Trophoblast cell (in vitro differentiated cells and primary cell): ENCODE measurements around the gene ARHGEF16.

ENCODE experiments used
- DNase-seq, 2 donors: peaks; one replicate each; pipeline ENCODE4 v3.0.0-alpha.2; 2016
- H2AFZ ChIP-seq: 2 replicates; pipeline ENCODE4 v1.6.1; 2013; ENCODE audit warnings: low read length, moderate library complexity, mild to moderate bottlenecking; ENCODE audit not compliant: insufficient read depth, poor library complexity
- H2AK5ac ChIP-seq: 2 replicates; pipeline ENCODE4 v1.6.1; 2013; ENCODE audit warnings: mild to moderate bottlenecking, low read length
- H2BK120ac ChIP-seq: 2 replicates; pipeline ENCODE4 v1.6.1; 2013; ENCODE audit warnings: low read length, mild to moderate bottlenecking, moderate library complexity; ENCODE audit not compliant: insufficient read depth, poor library complexity
- H2BK12ac ChIP-seq: 2 replicates; pipeline ENCODE4 v1.6.1; 2013; ENCODE audit warnings: mild to moderate bottlenecking, low read length, moderate library complexity
- H2BK5ac ChIP-seq: 2 replicates; pipeline ENCODE4 v1.6.1; 2013; ENCODE audit warnings: low read length, low read depth, moderate library complexity, mild to moderate bottlenecking; ENCODE audit not compliant: poor library complexity
- H3K14ac ChIP-seq: 2 replicates; pipeline ENCODE4 v1.6.1; 2013; ENCODE audit warnings: mild to moderate bottlenecking, low read length
- H3K18ac ChIP-seq: 2 replicates; pipeline ENCODE4 v1.6.1; 2013; ENCODE audit warnings: mild to moderate bottlenecking, low read length
- H3K23ac ChIP-seq: 2 replicates; pipeline ENCODE4 v1.6.1; 2013; ENCODE audit warnings: low read length
- H3K27ac ChIP-seq: 2 replicates; pipeline ENCODE4 v1.5.1; 2013; ENCODE audit warnings: low read depth, mild to moderate bottlenecking, inconsistent platforms, low read length, moderate library complexity
- H3K27me3 ChIP-seq: 2 replicates; pipeline ENCODE4 v1.6.1; 2013; ENCODE audit warnings: inconsistent platforms, mild to moderate bottlenecking, low read length, moderate library complexity; ENCODE audit not compliant: insufficient read depth
- H3K36me3 ChIP-seq, 2 experiments: 1 replicate in 1 of 2; 2 replicates in 1 of 2; pipeline ENCODE4 v1.6.1; 2013; ENCODE audit warnings: low read length in 2 of 2, mild to moderate bottlenecking in 2 of 2, moderate library complexity in 1 of 2; ENCODE audit not compliant: insufficient read depth in 2 of 2, control insufficient read depth in 1 of 2
- H3K4ac ChIP-seq: 2 replicates; pipeline ENCODE4 v1.6.1; 2013; ENCODE audit warnings: low read depth, mild to moderate bottlenecking, low read length, moderate library complexity
- H3K4me1 ChIP-seq, 2 experiments: 1 replicate in 1 of 2; 2 replicates in 1 of 2; pipeline ENCODE4 v1.6.1; 2013; ENCODE audit warnings: low read length in 2 of 2, mild to moderate bottlenecking in 2 of 2, moderate library complexity in 1 of 2; ENCODE audit not compliant: insufficient read depth in 2 of 2, control insufficient read depth in 1 of 2
- H3K4me2 ChIP-seq: 2 replicates; pipeline ENCODE4 v1.6.1; 2013; ENCODE audit warnings: inconsistent platforms, mild to moderate bottlenecking, low read length, moderate library complexity
- H3K4me3 ChIP-seq: 2 replicates; pipeline ENCODE4 v1.5.1; 2013; ENCODE audit warnings: mild to moderate bottlenecking, low read depth, low read length, inconsistent platforms
- H3K79me1 ChIP-seq: one replicate; pipeline ENCODE4 v1.6.1; 2013; ENCODE audit warnings: low read length
- H3K79me2 ChIP-seq: 2 replicates; pipeline ENCODE4 v1.6.1; 2013; ENCODE audit warnings: low read length, mild to moderate bottlenecking; ENCODE audit not compliant: control insufficient read depth, insufficient read depth, poor library complexity
- H3K9ac ChIP-seq: 2 replicates; pipeline ENCODE4 v1.6.1; 2013; ENCODE audit warnings: mild to moderate bottlenecking, low read length
- H3K9me3 ChIP-seq: 2 replicates; pipeline ENCODE4 v1.6.1; 2013; ENCODE audit warnings: low read depth, mild to moderate bottlenecking, control low read depth, inconsistent platforms, low read length; ENCODE audit not compliant: insufficient read depth
- H4K12ac ChIP-seq: 2 replicates; pipeline ENCODE4 v1.6.1; 2013; ENCODE audit warnings: low read depth, mild to moderate bottlenecking, low read length, moderate library complexity
- H4K8ac ChIP-seq: 2 replicates; pipeline ENCODE4 v1.6.1; 2013; ENCODE audit warnings: low read depth, mild to moderate bottlenecking, low read length, moderate library complexity
- H4K91ac ChIP-seq: one replicate; pipeline ENCODE4 v1.6.1; 2013; ENCODE audit warnings: low read depth, mild to moderate bottlenecking, low read length, moderate library complexity
- WGBS: extraction: QIAGEN DNeasy Blood & Tissue Kit; methylation state at CpG from one replicate; pipeline ENCODE4 v1.1.7; 2013; ENCODE audit warnings: missing lambda C conversion rate; ENCODE audit not compliant: insufficient read length, insufficient coverage; ENCODE audit errors: extremely low coverage; 5-methylcytosine and 5-hydroxymethylcytosine counted together

The ARHGEF16 gene

DNA sequence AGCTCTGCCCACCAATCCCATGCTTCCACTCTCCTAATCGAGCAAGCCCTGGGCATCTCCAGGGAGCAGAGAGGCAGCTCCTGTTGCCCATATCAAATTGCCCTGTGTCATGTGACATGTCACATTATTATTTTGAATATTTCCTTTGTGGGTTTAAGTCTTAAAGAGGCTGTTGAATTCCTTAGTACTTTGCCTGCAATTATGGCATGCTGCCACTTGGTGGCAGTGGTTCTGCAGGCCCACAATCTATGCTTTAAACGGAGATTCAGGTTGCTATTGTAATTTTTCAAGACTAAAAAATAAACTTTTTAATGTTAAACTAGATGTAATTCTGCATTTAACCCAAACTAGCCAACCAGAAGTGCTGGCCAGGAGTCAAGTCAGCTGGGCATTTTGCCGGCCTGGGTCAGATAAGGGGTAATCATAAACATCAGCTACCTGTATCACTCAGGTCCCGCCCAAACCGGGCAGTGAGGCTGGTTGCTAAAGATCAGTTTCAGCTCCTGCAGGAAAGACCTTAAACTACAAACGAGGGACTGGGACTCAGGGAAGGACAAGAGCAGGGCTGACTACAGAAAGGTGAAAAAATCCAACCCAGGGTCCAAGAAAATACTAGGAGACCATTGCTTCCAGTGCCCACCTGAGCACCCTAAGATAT lies 37.3 kb upstream of the ARHGEF16 start:
- Histone ChIP-seq H3K18ac (no peak overlapping the region), H4K8ac (no peak overlapping the region), H2AK5ac (no peak overlapping the region), H2BK120ac (no peak overlapping the region), H2AFZ (no peak overlapping the region), H3K79me1 (no peaks in the 10 kb centered on the region), H3K23ac (no peak overlapping the region), H3K9ac (no peak overlapping the region), H2BK12ac (no peak overlapping the region), H4K12ac (no peak overlapping the region), H3K9me3 (peaks cover 29% of the 10 kb centered on the region), H3K14ac (no peak overlapping the region), H3K36me3 (no peaks in the 10 kb centered on the region), H2BK5ac (no peak overlapping the region), H3K4me1 (no peaks in the 10 kb centered on the region), H3K4me2 (no peak overlapping the region), H3K4me3 (no peak overlapping the region), H4K91ac (no peak overlapping the region), H3K27me3 (no peaks in the 10 kb centered on the region), H3K79me2 (no peaks in the 10 kb centered on the region), H3K4ac (no peak overlapping the region), H3K27ac (no peak overlapping the region)
- no CpG with 5 or more reads among the region's 6 CpGs for WGBS
- no peak for DNase-seq

- Histone ChIP-seq H3K4me1 (no peaks in the 10 kb centered on the region), H4K91ac (no peak overlapping the region), H2BK12ac (no peak overlapping the region), H4K8ac (no peak overlapping the region), H2BK5ac (no peak overlapping the region), H3K79me1 (no peaks in the 10 kb centered on the region), H4K12ac (no peak overlapping the region), H3K4ac (no peak overlapping the region), H3K14ac (no peak overlapping the region), H3K4me2 (no peak overlapping the region), H3K9ac (no peak overlapping the region), H2AFZ (no peak overlapping the region), H3K36me3 (no peaks in the 10 kb centered on the region), H2BK120ac (no peak overlapping the region), H3K79me2 (no peaks in the 10 kb centered on the region), H3K4me3 (no peak overlapping the region), H3K27me3 (no peaks in the 10 kb centered on the region), H3K27ac (no peak overlapping the region), H3K9me3 (peaks cover 32% of the 10 kb centered on the region), H3K18ac (no peak overlapping the region), H3K23ac (no peak overlapping the region), H2AK5ac (no peak overlapping the region)
- no CpG with 5 or more reads among the region's 9 CpGs for WGBS
- DNase-seq, result no peak
These were observed 36.5 kb upstream of the ARHGEF16 start for GRCh38 chr1:3417934-3418333.

DNA sequence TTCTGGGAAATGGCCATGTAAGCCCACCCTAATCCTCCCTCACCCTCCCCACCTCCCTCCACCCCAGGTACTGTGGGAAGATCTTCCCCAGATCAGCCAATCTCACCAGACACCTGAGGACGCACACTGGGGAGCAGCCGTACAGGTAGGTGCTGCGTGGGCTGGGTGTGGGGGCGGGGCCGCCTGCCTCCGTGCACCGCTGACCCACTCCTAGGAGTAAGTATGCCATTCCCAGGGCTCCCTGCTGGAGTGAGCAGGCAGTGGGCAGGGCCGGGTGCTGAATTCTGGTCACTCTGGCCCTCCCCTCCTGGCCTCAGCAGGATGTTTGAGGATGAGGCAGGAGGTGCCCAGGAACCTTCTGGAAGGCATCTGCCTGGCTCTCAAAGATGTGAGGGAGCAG lies 35.9 kb upstream of the ARHGEF16 start:
- Histone ChIP-seq H4K12ac (no peak overlapping the region), H3K23ac (no peak overlapping the region), H3K9me3 (peaks cover 32% of the 10 kb centered on the region), H4K8ac (no peak overlapping the region), H3K4me2 (no peak overlapping the region), H3K79me1 (no peaks in the 10 kb centered on the region), H3K27me3 (no peaks in the 10 kb centered on the region), H2BK120ac (no peak overlapping the region), H3K79me2 (no peaks in the 10 kb centered on the region), H3K14ac (no peak overlapping the region), H4K91ac (no peak overlapping the region), H3K4me3 (no peak overlapping the region), H3K27ac (no peak overlapping the region), H3K4me1 (no peaks in the 10 kb centered on the region), H2BK12ac (no peak overlapping the region), H2AK5ac (no peak overlapping the region), H3K18ac (no peak overlapping the region), H3K9ac (no peak overlapping the region), H3K4ac (no peak overlapping the region), H2AFZ (no peak overlapping the region), H2BK5ac (no peak overlapping the region), H3K36me3 (no peaks in the 10 kb centered on the region)
- WGBS, result no CpG with 5 or more reads among the region's 8 CpGs
- DNase-seq, result no peak

GRCh38 chr1:3419415-3420204 lies 34.9 kb upstream of the ARHGEF16 start:
- no peak overlapping the region for H2AFZ ChIP-seq
- H3K27me3 ChIP-seq, result no peaks in the 10 kb centered on the region
- no peaks in the 10 kb centered on the region for H3K4me1 ChIP-seq
- H3K4me3 ChIP-seq, result no peak overlapping the region
- H4K8ac ChIP-seq, result no peak overlapping the region
- H4K12ac ChIP-seq, result no peak overlapping the region
- H3K9me3 ChIP-seq, result peaks cover 32% of the 10 kb centered on the region
- no peak for DNase-seq
- WGBS, result no CpG with 5 or more reads among the region's 15 CpGs
- no peak overlapping the region for H2BK5ac ChIP-seq
- no peaks in the 10 kb centered on the region for H3K79me1 ChIP-seq
- H3K27ac ChIP-seq, result no peak overlapping the region
- H3K79me2 ChIP-seq, result no peaks in the 10 kb centered on the region
- H3K23ac ChIP-seq, result no peak overlapping the region
- H3K36me3 ChIP-seq, result no peaks in the 10 kb centered on the region
- H2AK5ac ChIP-seq, result no peak overlapping the region
- no peak overlapping the region for H3K18ac ChIP-seq
- H3K9ac ChIP-seq, result no peak overlapping the region
- no peak overlapping the region for H3K4me2 ChIP-seq
- H2BK12ac ChIP-seq, result no peak overlapping the region
- no peak overlapping the region for H2BK120ac ChIP-seq
- H3K14ac ChIP-seq, result no peak overlapping the region
- no peak overlapping the region for H4K91ac ChIP-seq
- H3K4ac ChIP-seq, result no peak overlapping the region
